ENCODE results near the gene TEX2. TPM values are rescaled to one million over a fixed set of nuclear protein-coding genes. Genes with fewer than 3 reads are reported as not detected.
"Not testable (repeated sequence)": the region's sequence is repeated elsewhere in the genome, so short reads cannot be mapped to it uniquely, and the experiment has no call there.

TEX2 gene
- total RNA-seq, 1 experiment from 2014 or later, result 22.6 TPM

- no peak for DNase-seq (ENCODE audit: low read depth)
Measured at GRCh38 chr17:64236827-64237403, 26.1 kb downstream of the TEX2 start.

GRCh38 chr17:64234961-64235360 lies 28.1 kb downstream of the TEX2 start:
- DNase-seq (ENCODE audit: low read depth), result no peak

- no peak for DNase-seq (ENCODE audit: low read depth)
Measured at GRCh38 chr17:64232466-64233262, 30.4 kb downstream of the TEX2 start.

GRCh38 chr17:64231567-64232141 lies 31.4 kb downstream of the TEX2 start:
- no peak for DNase-seq (ENCODE audit: low read depth)

GRCh38 chr17:64230791-64231408 lies 32.2 kb downstream of the TEX2 start:
- peak; percentile 94 for DNase-seq (ENCODE audit: low read depth)

- no peak for DNase-seq (ENCODE audit: low read depth)
Measured at GRCh38 chr17:64229815-64230728, 33.0 kb downstream of the TEX2 start.

GRCh38 chr17:64226132-64226531 lies 36.9 kb downstream of the TEX2 start:
- no peak for DNase-seq (ENCODE audit: low read depth)

- DNase-seq (ENCODE audit: low read depth), result no peak
Measured at GRCh38 chr17:64225410-64225809, 37.6 kb downstream of the TEX2 start.

- no peak for DNase-seq (ENCODE audit: low read depth)
Measured at GRCh38 chr17:64223931-64224629, 39.0 kb downstream of the TEX2 start.

- no peak for DNase-seq (ENCODE audit: low read depth)
Measured at GRCh38 chr17:64223283-64223682, 39.8 kb downstream of the TEX2 start.

GRCh38 chr17:64221679-64222078 lies 41.4 kb downstream of the TEX2 start:
- DNase-seq (ENCODE audit: low read depth), result no peak

- DNase-seq (ENCODE audit: low read depth), result not testable (repeated sequence)
Measured at GRCh38 chr17:64220604-64221003, 42.5 kb downstream of the TEX2 start.

GRCh38 chr17:64219571-64219970 lies 43.5 kb downstream of the TEX2 start:
- no peak for DNase-seq (ENCODE audit: low read depth)

- DNase-seq (ENCODE audit: low read depth), result no peak
Measured at GRCh38 chr17:64218066-64218465, 45.0 kb downstream of the TEX2 start.

GRCh38 chr17:64217249-64217691 lies 45.8 kb downstream of the TEX2 start:
- no peak for DNase-seq (ENCODE audit: low read depth)

- DNase-seq (ENCODE audit: low read depth), result peak; percentile 26
Measured at GRCh38 chr17:64216338-64217248, 46.5 kb downstream of the TEX2 start.

GRCh38 chr17:64216000-64216337 lies 47.1 kb downstream of the TEX2 start:
- no peak for DNase-seq (ENCODE audit: low read depth)

- DNase-seq (ENCODE audit: low read depth), result no peak
Measured at GRCh38 chr17:64214950-64215349, 48.1 kb downstream of the TEX2 start.

- DNase-seq (ENCODE audit: low read depth), result peak; percentile 29
Measured at GRCh38 chr17:64213995-64214811, 48.9 kb downstream of the TEX2 start.

All from M059J (cell line).